OCI-LY7 (cell line): ENCODE results near the gene IGSF9.

ENCODE experiments used
- EZH2phosphoT487 ChIP-seq: fragments of 200-600 bp; sonication (generic); IDR thresholded peaks from 2 replicates; pipeline ENCODE4 v1.6.1; 2018; ENCODE audit warnings: low read depth, borderline replicate concordance, mild to moderate bottlenecking, mixed run types, antibody characterized with exemption, low read length, moderate library complexity, mixed read lengths
- TF ChIP-seq, protein P1 (sequence below): fragments of 200-600 bp; sonication (generic); conservative IDR thresholded peaks from 2 replicates; pipeline ENCODE4 v1.5.1; 2014; ENCODE audit warnings: mild to moderate bottlenecking, antibody characterized with exemption, low read length, moderate library complexity, mixed read lengths

DNA sequence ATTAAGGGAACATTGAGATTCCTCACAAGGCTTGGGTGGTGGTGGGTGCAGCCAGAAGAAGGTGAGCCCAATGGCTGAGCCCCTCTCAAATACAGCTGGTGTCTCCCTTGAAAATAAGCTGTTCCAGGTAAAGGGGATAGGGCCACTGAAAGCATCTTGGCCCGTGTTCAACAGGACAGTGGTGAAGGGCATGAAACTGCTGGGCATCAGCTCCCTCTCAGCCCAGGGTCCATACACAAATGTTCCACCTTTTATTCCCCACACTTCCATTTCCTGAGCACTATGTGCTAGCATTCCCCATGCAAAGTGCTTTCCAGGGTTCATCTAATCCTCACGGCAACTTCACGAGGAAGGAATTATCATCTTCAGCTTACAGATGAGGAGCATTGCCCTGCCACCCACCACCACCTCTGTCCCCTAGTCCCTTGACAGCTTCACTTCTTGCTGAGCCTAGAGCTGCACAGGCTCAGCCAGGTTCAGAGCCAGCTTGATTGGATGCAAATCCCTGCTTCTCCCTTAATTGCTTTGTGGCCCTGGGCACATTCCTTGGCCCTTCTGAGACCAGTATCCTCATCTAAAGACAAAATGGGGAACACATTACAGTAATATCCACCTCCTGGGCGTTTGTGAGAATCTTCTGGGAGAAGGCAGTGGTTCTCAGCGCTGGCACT is 29.7 kb downstream of the IGSF9 start:
- TF ChIP-seq, protein P1, sequence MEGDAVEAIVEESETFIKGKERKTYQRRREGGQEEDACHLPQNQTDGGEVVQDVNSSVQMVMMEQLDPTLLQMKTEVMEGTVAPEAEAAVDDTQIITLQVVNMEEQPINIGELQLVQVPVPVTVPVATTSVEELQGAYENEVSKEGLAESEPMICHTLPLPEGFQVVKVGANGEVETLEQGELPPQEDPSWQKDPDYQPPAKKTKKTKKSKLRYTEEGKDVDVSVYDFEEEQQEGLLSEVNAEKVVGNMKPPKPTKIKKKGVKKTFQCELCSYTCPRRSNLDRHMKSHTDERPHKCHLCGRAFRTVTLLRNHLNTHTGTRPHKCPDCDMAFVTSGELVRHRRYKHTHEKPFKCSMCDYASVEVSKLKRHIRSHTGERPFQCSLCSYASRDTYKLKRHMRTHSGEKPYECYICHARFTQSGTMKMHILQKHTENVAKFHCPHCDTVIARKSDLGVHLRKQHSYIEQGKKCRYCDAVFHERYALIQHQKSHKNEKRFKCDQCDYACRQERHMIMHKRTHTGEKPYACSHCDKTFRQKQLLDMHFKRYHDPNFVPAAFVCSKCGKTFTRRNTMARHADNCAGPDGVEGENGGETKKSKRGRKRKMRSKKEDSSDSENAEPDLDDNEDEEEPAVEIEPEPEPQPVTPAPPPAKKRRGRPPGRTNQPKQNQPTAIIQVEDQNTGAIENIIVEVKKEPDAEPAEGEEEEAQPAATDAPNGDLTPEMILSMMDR = no peak
- no peak for TF ChIP-seq EZH2phosphoT487
